Testis (tissue), 2 donors: Measurements from ENCODE around the gene GSTA4.

Experiments
- CTCF ChIP-seq, 3 experiments: fragments of 450-650 bp in 2 of 3; fragments of 200-600 bp in 1 of 3; sonication (generic) in 1 of 3; IDR thresholded peaks; one replicate each; pipeline ENCODE4 v1.5.1; 2016 to 2019; ENCODE audit warnings: antibody characterized with exemption in 3 of 3, mild to moderate bottlenecking in 2 of 3, moderate library complexity in 1 of 3
- POLR2A ChIP-seq: fragments of 450-650 bp; IDR thresholded peaks from one replicate; pipeline ENCODE4 v1.6.1; 2017; ENCODE audit warnings: antibody characterized with exemption, mild to moderate bottlenecking, moderate library complexity

GRCh38 chr6:52975580-52975979 is 19.5 kb downstream of the GSTA4 start:
- TF ChIP-seq POLR2A (no peak), CTCF (IDR thresholded peaks at IDR 0.05) (no peak)
